ENCODE results near the gene TIAM2.
"Not testable (repeated sequence)": the region's sequence is repeated elsewhere in the genome, so short reads cannot be mapped to it uniquely, and the experiment has no call there.

TIAM2 gene

GRCh38 chr6:155261111-155261900 is 266.2 kb downstream of the TIAM2 start:
- DNase-seq (ENCODE audit: low read depth in 2 of 2): no peak

- no peak for DNase-seq (ENCODE audit: low read depth in 2 of 2)
Observed at GRCh38 chr6:155262655-155263054, 267.5 kb downstream of the TIAM2 start.

GRCh38 chr6:155263373-155264063 is 268.4 kb downstream of the TIAM2 start, which contains the start of gene CLDN20:
Gene CLDN20, plus strand, starts transcription at chr6:155264013. Its CDS starts 11,707 bp downstream, at chr6:155275720.
- DNase-seq (ENCODE audit: low read depth in 2 of 2): no peak

GRCh38 chr6:155264693-155265320 is 269.7 kb downstream of the TIAM2 start:
- no peak for DNase-seq (ENCODE audit: low read depth in 2 of 2)

GRCh38 chr6:155265843-155266535 is 270.9 kb downstream of the TIAM2 start:
- DNase-seq (ENCODE audit: low read depth in 2 of 2): no peak

- no peak for DNase-seq (ENCODE audit: low read depth in 2 of 2)
Observed at GRCh38 chr6:155267411-155267810, 272.3 kb downstream of the TIAM2 start.

- not testable (repeated sequence) for DNase-seq (ENCODE audit: low read depth in 2 of 2)
Observed at GRCh38 chr6:155268088-155268867, 273.2 kb downstream of the TIAM2 start.

GRCh38 chr6:155269765-155270164 is 274.6 kb downstream of the TIAM2 start:
- no peak for DNase-seq (ENCODE audit: low read depth in 2 of 2)

- no peak for DNase-seq (ENCODE audit: low read depth in 2 of 2)
Observed at GRCh38 chr6:155270561-155271091, 275.5 kb downstream of the TIAM2 start.

- DNase-seq (ENCODE audit: low read depth in 2 of 2): no peak
Observed at GRCh38 chr6:155271145-155271544, 276.0 kb downstream of the TIAM2 start.

GRCh38 chr6:155272353-155273232 is 277.5 kb downstream of the TIAM2 start:
- no peak for DNase-seq (ENCODE audit: low read depth in 2 of 2)

GRCh38 chr6:155273431-155273830 is 278.3 kb downstream of the TIAM2 start:
- DNase-seq (ENCODE audit: low read depth in 2 of 2): no peak

GRCh38 chr6:155274106-155274505 is 279.0 kb downstream of the TIAM2 start:
- DNase-seq (ENCODE audit: low read depth in 2 of 2): no peak

- DNase-seq (ENCODE audit: low read depth in 2 of 2): no peak
Observed at GRCh38 chr6:155274533-155274932, 279.4 kb downstream of the TIAM2 start.

GRCh38 chr6:155275808-155276480 is 280.8 kb downstream of the TIAM2 start:
- DNase-seq (ENCODE audit: low read depth in 2 of 2): no peak

- no peak for DNase-seq (ENCODE audit: low read depth in 2 of 2)
Observed at GRCh38 chr6:155276638-155277037, 281.5 kb downstream of the TIAM2 start.

- no peak for DNase-seq (ENCODE audit: low read depth in 2 of 2)
Observed at GRCh38 chr6:155278319-155279049, 283.4 kb downstream of the TIAM2 start.

- no peak for DNase-seq (ENCODE audit: low read depth in 2 of 2)
Observed at GRCh38 chr6:155284775-155285174, 289.7 kb downstream of the TIAM2 start.

- DNase-seq (ENCODE audit: low read depth in 2 of 2): no peak
Observed at GRCh38 chr6:155287762-155288161, 292.6 kb downstream of the TIAM2 start.

All from stimulated activated CD4-positive, alpha-beta T cell treated with anti-CD3 and anti-CD28 coated beads, Interleukin-12 subunit alpha, Interleukin-12 subunit beta, amount 100 ng/mL, for 24 hours (primary cell).